Measurements from ENCODE around the gene R3HDM2.

DNA sequence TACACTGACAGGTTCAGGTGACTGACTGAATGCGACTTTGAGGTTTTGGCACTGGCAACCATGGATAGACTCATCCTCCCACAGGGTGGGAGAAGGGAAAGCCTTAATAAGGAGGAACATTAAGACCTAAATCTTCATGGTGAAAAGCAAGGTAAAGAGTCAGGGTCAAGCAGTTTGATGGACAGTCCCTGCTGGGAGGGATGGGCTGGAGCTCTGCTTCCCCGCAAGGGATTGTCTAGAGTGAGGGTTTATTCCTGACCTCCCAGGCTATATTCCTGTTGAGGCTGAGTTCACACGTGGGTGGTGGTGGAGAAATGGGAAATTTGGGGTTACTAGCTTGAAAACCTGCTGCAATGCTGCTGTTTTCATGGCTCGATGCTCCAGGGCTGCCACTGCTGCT is 170.5 kb downstream of the R3HDM2 start:
- TF ChIP-seq, protein P1, sequence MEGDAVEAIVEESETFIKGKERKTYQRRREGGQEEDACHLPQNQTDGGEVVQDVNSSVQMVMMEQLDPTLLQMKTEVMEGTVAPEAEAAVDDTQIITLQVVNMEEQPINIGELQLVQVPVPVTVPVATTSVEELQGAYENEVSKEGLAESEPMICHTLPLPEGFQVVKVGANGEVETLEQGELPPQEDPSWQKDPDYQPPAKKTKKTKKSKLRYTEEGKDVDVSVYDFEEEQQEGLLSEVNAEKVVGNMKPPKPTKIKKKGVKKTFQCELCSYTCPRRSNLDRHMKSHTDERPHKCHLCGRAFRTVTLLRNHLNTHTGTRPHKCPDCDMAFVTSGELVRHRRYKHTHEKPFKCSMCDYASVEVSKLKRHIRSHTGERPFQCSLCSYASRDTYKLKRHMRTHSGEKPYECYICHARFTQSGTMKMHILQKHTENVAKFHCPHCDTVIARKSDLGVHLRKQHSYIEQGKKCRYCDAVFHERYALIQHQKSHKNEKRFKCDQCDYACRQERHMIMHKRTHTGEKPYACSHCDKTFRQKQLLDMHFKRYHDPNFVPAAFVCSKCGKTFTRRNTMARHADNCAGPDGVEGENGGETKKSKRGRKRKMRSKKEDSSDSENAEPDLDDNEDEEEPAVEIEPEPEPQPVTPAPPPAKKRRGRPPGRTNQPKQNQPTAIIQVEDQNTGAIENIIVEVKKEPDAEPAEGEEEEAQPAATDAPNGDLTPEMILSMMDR (IDR thresholded peaks at IDR 0.05; ENCODE audit: low read length): no peak
- no peak for TF ChIP-seq EZH2 (IDR thresholded peaks at IDR 0.05; ENCODE audit: borderline replicate concordance, low read length)

Measured in OCI-LY1 (cell line).